Measurements from ENCODE around the gene STARD3NL. TPM values are rescaled to one million over a fixed set of nuclear protein-coding genes. Genes with fewer than 3 reads are reported as not detected.

Gene STARD3NL
- total and polyA plus RNA-seq, 9 donors: 24.4 to 50.1 (median 35.7) TPM

GRCh38 chr7:38207843-38208242, 29.8 kb downstream of the STARD3NL start:
- WGBS, 3 donors: 81 to 91% (median 89%) methylated on average over 1 of the region's 1 CpG
- no peak overlapping the region for H3K4me3 ChIP-seq
- TF ChIP-seq, protein P1, sequence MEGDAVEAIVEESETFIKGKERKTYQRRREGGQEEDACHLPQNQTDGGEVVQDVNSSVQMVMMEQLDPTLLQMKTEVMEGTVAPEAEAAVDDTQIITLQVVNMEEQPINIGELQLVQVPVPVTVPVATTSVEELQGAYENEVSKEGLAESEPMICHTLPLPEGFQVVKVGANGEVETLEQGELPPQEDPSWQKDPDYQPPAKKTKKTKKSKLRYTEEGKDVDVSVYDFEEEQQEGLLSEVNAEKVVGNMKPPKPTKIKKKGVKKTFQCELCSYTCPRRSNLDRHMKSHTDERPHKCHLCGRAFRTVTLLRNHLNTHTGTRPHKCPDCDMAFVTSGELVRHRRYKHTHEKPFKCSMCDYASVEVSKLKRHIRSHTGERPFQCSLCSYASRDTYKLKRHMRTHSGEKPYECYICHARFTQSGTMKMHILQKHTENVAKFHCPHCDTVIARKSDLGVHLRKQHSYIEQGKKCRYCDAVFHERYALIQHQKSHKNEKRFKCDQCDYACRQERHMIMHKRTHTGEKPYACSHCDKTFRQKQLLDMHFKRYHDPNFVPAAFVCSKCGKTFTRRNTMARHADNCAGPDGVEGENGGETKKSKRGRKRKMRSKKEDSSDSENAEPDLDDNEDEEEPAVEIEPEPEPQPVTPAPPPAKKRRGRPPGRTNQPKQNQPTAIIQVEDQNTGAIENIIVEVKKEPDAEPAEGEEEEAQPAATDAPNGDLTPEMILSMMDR (IDR thresholded peaks at IDR 0.05): no peak
- TF ChIP-seq POLR2A (IDR thresholded peaks at IDR 0.05): no peak
- no peak for TF ChIP-seq EP300 (IDR thresholded peaks at IDR 0.05)
- no peak overlapping the region for H3K27ac ChIP-seq
- no peak for DNase-seq
- no peaks in the 10 kb centered on the region for H3K4me1 ChIP-seq (ENCODE audit: insufficient read depth)
- intact Hi-C loops (cut with DNase I): no loop called here
- H3K36me3 ChIP-seq: no peaks in the 10 kb centered on the region
- no peaks in the 10 kb centered on the region for H3K27me3 ChIP-seq
- H3K9me3 ChIP-seq: no peaks in the 10 kb centered on the region

- H3K27ac ChIP-seq: no peak overlapping the region
- no peak for DNase-seq
- 90 to 92% (median 92%) methylated on average over 1 of the region's 1 CpG for whole genome bisulfite sequencing, 3 donors
- H3K4me3 ChIP-seq: no peak overlapping the region
- no peaks in the 10 kb centered on the region for H3K36me3 ChIP-seq
- H3K27me3 ChIP-seq: no peaks in the 10 kb centered on the region
- intact Hi-C loops (cut with DNase I): no loop called here
- H3K4me1 ChIP-seq (ENCODE audit: insufficient read depth): peaks cover 2% of the 10 kb centered on the region
- TF ChIP-seq, protein P1 (IDR thresholded peaks at IDR 0.05): no peak
- TF ChIP-seq POLR2A (IDR thresholded peaks at IDR 0.05): no peak
- no peak for TF ChIP-seq EP300 (IDR thresholded peaks at IDR 0.05)
- H3K9me3 ChIP-seq: no peaks in the 10 kb centered on the region
These were observed 33.4 kb downstream of the STARD3NL start for GRCh38 chr7:38211486-38211885.

- H3K4me1 ChIP-seq (ENCODE audit: insufficient read depth): peaks cover 2% of the 10 kb centered on the region
- 67 to 79% (median 79%) methylated on average over 3 of the region's 3 CpGs for WGBS, 3 donors
- no peaks in the 10 kb centered on the region for H3K9me3 ChIP-seq
- H3K4me3 ChIP-seq: no peak overlapping the region
- H3K27me3 ChIP-seq: no peaks in the 10 kb centered on the region
- no peak for DNase-seq
- no peak overlapping the region for H3K27ac ChIP-seq
- no peaks in the 10 kb centered on the region for H3K36me3 ChIP-seq
- intact Hi-C loops (cut with DNase I): no loop called here
- TF ChIP-seq, protein P1 (IDR thresholded peaks at IDR 0.05): no peak
- TF ChIP-seq EP300 (IDR thresholded peaks at IDR 0.05) (no peak), POLR2A (IDR thresholded peaks at IDR 0.05) (no peak)
These were observed 33.9 kb downstream of the STARD3NL start for GRCh38 chr7:38211940-38212339.

DNA sequence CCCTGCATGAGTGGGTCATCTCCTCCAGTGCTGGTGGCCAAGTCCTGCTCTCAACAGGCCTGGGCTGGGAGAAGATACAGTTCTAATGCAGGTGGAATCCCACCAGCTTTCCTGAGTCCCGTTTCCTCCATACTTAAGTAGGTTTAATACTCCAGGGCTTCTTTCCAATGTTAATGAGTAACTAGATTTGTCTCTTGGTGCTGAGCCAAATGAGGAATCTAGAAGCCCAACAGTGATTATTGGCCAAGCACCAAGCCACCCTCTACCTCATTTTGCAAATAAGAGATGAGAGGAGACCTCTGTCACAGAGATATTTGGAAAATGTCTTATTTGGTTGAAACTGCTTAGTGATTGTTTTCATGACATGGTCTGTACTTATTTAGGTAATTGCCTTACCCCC, 37.1 kb downstream of the STARD3NL start:
- Histone ChIP-seq H3K36me3 (no peaks in the 10 kb centered on the region), H3K4me3 (no peak overlapping the region), H3K4me1 (ENCODE audit: insufficient read depth) (peaks cover 2% of the 10 kb centered on the region), H3K9me3 (no peaks in the 10 kb centered on the region), H3K27ac (peak overlapping the region in 1 of 2 donors; percentile 7), H3K27me3 (no peaks in the 10 kb centered on the region)
- intact Hi-C loops (cut with DNase I): no loop called here
- DNase-seq: no peak
- WGBS, 3 donors: 31 to 52% (median 44%) methylated on average over 1 of the region's 1 CpG
- no peak for TF ChIP-seq EP300 (IDR thresholded peaks at IDR 0.05)
- TF ChIP-seq, protein P1 (IDR thresholded peaks at IDR 0.05): no peak
- TF ChIP-seq POLR2A (IDR thresholded peaks at IDR 0.05): no peak
